Parathyroid adenoma (tissue), 2 donors: ENCODE measurements around the gene MROH8.

Source experiments
- H2AFZ ChIP-seq: fragments of 300-600 bp; sonication (generic); one replicate; pipeline ENCODE4 v1.7.0; 2017; ENCODE audit warnings: antibody characterized with exemption, mild to moderate bottlenecking
- H3K27ac ChIP-seq: fragments of 300-600 bp; sonication (generic); one replicate; pipeline ENCODE4 v1.7.0; 2017
- H3K27me3 ChIP-seq: fragments of 300-600 bp; sonication (generic); one replicate; pipeline ENCODE4 v1.7.0; 2017; ENCODE audit warnings: low read length; ENCODE audit not compliant: control insufficient read depth, insufficient read depth
- H3K36me3 ChIP-seq: fragments of 300-600 bp; sonication (generic); one replicate; pipeline ENCODE4 v1.7.0; 2017; ENCODE audit warnings: low read length; ENCODE audit not compliant: control insufficient read depth, insufficient read depth
- H3K4me1 ChIP-seq: fragments of 300-600 bp; sonication (generic); one replicate; pipeline ENCODE4 v1.7.0; 2017; ENCODE audit warnings: control low read depth
- H3K4me2 ChIP-seq: fragments of 300-600 bp; sonication (generic); one replicate; pipeline ENCODE4 v1.7.0; 2017; ENCODE audit warnings: low read length
- H3K4me3 ChIP-seq: fragments of 300-600 bp; sonication (generic); one replicate; pipeline ENCODE4 v1.7.0; 2017; ENCODE audit warnings: low read depth, low read length
- H3K79me2 ChIP-seq: fragments of 300-600 bp; sonication (generic); one replicate; pipeline ENCODE4 v1.7.0; 2017; ENCODE audit warnings: control low read depth
- H3K9ac ChIP-seq: fragments of 300-600 bp; sonication (generic); one replicate; pipeline ENCODE4 v1.7.0; 2017; ENCODE audit warnings: mild to moderate bottlenecking
- H3K9me3 ChIP-seq: fragments of 300-600 bp; sonication (generic); one replicate; pipeline ENCODE4 v1.7.0; 2017; ENCODE audit warnings: low read length; ENCODE audit not compliant: control insufficient read depth
- TF ChIP-seq, protein P1 (sequence below): fragments of 300-600 bp; sonication (generic); IDR thresholded peaks from one replicate; pipeline ENCODE4 v1.7.0; 2017; ENCODE audit warnings: antibody characterized with exemption, mild to moderate bottlenecking
- donor health status: primary hyperparathyroidism.

MROH8 gene

DNA sequence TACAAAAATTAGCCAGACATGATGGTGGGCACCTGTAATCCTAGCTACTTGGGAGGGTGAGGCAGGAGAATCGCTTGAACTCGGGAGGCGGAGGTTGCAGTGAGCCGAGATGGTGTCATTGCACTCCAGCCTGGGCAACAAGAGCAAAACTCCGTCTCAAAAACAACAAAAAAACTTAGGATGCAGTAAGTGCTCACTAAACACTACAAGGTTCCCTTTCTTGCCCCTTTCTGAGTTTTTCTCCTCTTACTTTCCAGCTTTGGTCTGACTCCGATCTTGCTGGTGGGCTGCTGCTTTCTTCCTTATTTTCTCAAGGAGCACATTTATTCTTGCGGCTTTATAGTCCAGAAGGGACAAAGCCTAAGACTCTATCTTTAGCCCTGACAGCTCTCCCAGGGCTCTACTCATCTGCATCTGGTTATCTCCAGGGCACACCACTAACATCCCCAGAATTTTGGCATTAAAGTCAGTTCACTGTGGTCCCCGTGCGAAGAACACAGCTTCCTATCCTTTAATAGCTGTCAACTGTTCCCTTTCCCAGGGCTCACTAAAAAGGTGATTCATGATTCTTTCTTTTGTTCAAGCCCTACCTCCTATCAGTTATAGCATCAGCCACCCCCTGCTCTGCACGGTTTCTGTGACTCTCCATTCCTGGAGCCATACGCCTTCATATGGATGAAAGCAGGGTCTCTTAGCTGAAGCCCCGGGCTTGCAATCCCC lies 17.4 kb downstream of the MROH8 start:
- Histone ChIP-seq H3K4me2 (no peak overlapping the region), H3K9ac (no peak overlapping the region), H2AFZ (no peak overlapping the region), H3K4me1 (no peaks in the 10 kb centered on the region), H3K9me3 (no peaks in the 10 kb centered on the region), H3K36me3 (no peaks in the 10 kb centered on the region), H3K4me3 (no peak overlapping the region), H3K79me2 (no peaks in the 10 kb centered on the region), H3K27me3 (no peaks in the 10 kb centered on the region), H3K27ac (no peak overlapping the region)
- TF ChIP-seq, protein P1, sequence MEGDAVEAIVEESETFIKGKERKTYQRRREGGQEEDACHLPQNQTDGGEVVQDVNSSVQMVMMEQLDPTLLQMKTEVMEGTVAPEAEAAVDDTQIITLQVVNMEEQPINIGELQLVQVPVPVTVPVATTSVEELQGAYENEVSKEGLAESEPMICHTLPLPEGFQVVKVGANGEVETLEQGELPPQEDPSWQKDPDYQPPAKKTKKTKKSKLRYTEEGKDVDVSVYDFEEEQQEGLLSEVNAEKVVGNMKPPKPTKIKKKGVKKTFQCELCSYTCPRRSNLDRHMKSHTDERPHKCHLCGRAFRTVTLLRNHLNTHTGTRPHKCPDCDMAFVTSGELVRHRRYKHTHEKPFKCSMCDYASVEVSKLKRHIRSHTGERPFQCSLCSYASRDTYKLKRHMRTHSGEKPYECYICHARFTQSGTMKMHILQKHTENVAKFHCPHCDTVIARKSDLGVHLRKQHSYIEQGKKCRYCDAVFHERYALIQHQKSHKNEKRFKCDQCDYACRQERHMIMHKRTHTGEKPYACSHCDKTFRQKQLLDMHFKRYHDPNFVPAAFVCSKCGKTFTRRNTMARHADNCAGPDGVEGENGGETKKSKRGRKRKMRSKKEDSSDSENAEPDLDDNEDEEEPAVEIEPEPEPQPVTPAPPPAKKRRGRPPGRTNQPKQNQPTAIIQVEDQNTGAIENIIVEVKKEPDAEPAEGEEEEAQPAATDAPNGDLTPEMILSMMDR: no peak

DNA sequence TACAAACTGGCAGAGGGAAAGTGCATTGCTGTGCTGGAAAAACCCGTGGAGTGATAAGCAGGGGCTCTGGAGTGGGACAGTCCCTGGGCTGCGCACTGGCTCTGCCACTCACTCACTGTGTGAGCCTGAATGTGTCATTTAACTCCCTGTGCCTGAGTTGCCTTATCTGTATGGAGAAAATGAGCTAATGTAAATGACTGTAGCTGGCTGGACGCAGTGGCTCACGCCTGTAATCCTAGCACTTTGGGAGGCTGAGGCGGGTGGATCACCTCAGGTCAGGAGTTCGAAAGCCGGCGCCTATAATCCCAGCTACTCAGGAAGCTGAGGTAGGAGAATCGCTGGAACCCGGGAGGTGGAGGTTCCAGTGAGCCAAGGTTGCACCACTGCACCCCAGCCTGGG lies 18.7 kb downstream of the MROH8 start:
- H2AFZ ChIP-seq: no peak overlapping the region
- TF ChIP-seq, protein P1: no peak

DNA sequence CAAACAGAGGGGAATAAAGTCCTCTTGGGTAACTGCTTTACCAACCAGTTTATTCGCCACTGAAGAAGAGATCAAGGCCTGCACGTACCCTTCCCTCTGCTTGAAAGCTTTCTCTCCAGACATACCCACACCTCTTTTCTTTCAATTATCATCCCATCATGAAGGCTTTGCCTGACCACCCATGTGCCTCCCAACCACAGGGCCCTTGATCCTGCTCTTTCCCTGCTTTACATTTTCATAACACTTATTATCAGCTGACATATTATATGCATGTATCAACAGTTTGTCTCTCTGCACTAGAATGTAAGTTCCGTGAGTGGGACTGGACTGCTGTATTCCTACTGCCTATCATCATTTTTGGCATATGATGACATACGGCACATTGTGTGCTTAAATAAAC lies 21.1 kb downstream of the MROH8 start:
- no peaks in the 10 kb centered on the region for H3K79me2 ChIP-seq
- TF ChIP-seq, protein P1: no peak
- no peak overlapping the region for H3K9ac ChIP-seq
- H3K4me3 ChIP-seq: no peak overlapping the region
- no peak overlapping the region for H3K27ac ChIP-seq
- no peaks in the 10 kb centered on the region for H3K27me3 ChIP-seq
- H3K4me2 ChIP-seq: no peak overlapping the region
- H2AFZ ChIP-seq: no peak overlapping the region
- no peaks in the 10 kb centered on the region for H3K36me3 ChIP-seq
- H3K9me3 ChIP-seq: no peaks in the 10 kb centered on the region
- no peaks in the 10 kb centered on the region for H3K4me1 ChIP-seq

More for the DNA sequence above, 18.7 kb downstream of the MROH8 start:
- H3K4me2 ChIP-seq: no peak overlapping the region
- no peaks in the 10 kb centered on the region for H3K9me3 ChIP-seq
- H3K27me3 ChIP-seq: no peaks in the 10 kb centered on the region
- H3K79me2 ChIP-seq: no peaks in the 10 kb centered on the region
- H3K36me3 ChIP-seq: no peaks in the 10 kb centered on the region
- H3K4me3 ChIP-seq: no peak overlapping the region
- H3K9ac ChIP-seq: no peak overlapping the region
- no peaks in the 10 kb centered on the region for H3K4me1 ChIP-seq
- H3K27ac ChIP-seq: no peak overlapping the region

DNA sequence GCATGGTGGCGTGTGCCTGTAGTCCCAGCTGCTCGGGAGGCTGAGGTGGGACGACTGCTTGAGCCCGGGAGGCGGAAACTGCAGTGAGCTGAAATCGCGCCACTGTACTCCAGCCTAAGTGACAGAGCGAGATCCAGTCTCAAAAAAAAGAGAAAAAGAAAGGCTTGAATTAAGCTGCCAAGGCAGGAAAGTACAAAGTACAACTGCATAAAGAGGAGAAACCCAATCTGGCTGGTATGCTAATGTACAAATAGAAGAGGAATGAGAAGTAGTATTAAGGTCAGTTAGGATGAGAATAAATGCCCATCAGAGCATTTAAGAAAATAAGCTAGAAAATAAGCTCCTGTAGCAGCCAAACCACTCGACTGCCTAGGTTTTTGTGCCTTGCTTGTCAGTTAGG lies 23.4 kb downstream of the MROH8 start:
- H3K4me2 ChIP-seq: no peak overlapping the region
- H3K4me1 ChIP-seq: no peaks in the 10 kb centered on the region
- TF ChIP-seq, protein P1: no peak
- H3K27ac ChIP-seq: no peak overlapping the region
- H2AFZ ChIP-seq: no peak overlapping the region
- H3K9ac ChIP-seq: no peak overlapping the region
- H3K79me2 ChIP-seq: no peaks in the 10 kb centered on the region
- H3K4me3 ChIP-seq: no peak overlapping the region
- no peaks in the 10 kb centered on the region for H3K9me3 ChIP-seq
- no peaks in the 10 kb centered on the region for H3K27me3 ChIP-seq
- no peaks in the 10 kb centered on the region for H3K36me3 ChIP-seq

DNA sequence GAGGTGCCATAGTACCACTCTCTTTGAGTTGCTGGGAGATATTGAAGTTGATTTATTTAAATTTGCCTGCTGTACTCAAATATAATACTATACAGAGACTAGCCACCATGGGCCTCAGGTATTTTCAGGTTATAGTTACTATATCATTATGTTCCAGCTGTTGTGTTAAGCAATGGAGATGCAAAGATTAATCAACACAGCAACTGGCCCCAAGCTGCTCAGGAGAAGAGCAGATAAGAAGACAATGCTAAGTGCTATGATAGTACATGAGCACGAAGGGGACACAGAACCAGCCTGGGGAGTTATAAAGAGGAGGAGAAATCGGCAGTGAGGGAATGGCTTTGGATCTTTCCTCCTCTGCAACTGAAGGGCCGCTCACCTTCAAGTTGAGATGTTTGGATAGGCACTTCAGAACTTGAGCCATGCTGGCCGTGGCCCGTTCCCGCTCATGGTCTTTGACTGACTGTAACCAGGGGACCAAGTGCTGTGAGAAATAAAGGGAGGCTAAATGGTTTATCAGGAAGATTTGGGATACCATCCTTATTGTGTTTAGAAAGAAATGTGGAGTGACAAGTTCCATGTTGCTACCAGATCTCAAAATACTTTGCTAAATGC lies 24.6 kb downstream of the MROH8 start:
- no peak overlapping the region for H2AFZ ChIP-seq
- H3K79me2 ChIP-seq: no peaks in the 10 kb centered on the region
- H3K4me3 ChIP-seq: no peak overlapping the region
- no peaks in the 10 kb centered on the region for H3K9me3 ChIP-seq
- H3K4me1 ChIP-seq: no peaks in the 10 kb centered on the region
- H3K27ac ChIP-seq: no peak overlapping the region
- H3K27me3 ChIP-seq: no peaks in the 10 kb centered on the region
- no peak overlapping the region for H3K4me2 ChIP-seq
- TF ChIP-seq, protein P1: no peak
- no peaks in the 10 kb centered on the region for H3K36me3 ChIP-seq
- H3K9ac ChIP-seq: no peak overlapping the region
